ENCODE data around the gene LRRK2.
"Not testable (repeated sequence)": the region's sequence is repeated elsewhere in the genome, so short reads cannot be mapped to it uniquely, and the experiment has no call there.

Gene LRRK2

DNA sequence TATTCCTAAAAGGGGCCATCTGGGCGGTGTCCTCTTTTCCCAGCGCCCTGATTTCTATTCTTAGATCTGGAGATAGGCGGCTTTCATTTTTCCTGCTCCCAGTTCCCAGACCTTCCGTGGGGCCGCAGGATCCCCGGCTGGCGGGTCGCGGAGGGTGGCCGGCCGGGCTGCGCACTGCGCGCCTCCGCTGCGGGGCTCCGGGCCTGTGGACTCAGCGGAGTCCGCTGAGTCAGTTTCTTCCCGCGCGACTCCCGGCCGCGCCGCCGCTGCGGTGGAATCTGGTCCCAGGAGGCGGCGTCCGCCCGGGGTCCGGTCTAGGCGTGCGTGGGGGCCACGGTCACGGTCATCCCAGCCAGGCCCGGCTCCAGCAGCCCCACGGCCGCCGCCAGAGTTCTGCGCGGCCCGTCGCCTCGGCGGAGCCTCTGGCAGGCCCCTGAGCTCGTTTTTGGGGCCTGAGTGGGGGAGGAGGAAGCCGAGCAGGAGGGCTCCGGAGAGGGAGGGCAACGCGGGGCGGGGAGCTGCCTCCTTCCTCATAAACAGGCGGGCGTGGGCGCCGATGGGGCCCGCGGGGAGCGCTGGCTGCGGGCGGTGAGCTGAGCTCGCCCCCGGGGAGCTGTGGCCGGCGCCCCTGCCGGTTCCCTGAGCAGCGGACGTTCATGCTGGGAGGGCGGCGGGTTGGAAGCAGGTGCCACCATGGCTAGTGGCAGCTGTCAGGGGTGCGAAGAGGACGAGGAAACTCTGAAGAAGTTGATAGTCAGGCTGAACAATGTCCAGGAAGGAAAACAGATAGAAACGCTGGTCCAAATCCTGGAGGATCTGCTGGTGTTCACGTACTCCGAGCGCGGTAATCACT, at the start of gene LRRK2:
LRRK2 (plus strand) TSS at position 559 of the 853 bp plus-strand sequence; CDS start at position 694, 135 bp downstream.
- peak; percentile 21 for DNase-seq

DNA sequence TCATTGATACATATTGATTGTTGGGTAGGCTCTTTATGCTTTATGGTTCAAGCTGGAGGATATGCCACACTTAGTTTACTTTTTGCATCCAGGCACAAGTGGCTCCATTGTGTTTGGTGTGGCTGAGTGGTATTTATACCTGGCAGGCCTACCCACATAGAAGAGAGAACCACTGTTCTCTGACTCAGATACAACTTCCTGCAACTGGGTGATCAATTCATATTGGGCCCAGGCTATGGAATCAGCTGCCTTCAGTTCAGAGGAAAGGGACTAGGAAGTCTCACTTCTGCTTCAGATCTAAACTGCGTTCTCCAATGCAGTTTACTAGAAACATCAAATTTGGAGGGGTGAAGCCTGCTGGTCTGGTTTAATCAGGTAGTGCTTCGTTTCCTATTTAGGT, 49.8 kb upstream of the LRRK2 start:
- no peak for DNase-seq

- DNase-seq, result no peak
Measured at GRCh38 chr12:40175489-40175888, 49.3 kb upstream of the LRRK2 start.

GRCh38 chr12:40178701-40179100, 46.1 kb upstream of the LRRK2 start:
- no peak for DNase-seq

DNA sequence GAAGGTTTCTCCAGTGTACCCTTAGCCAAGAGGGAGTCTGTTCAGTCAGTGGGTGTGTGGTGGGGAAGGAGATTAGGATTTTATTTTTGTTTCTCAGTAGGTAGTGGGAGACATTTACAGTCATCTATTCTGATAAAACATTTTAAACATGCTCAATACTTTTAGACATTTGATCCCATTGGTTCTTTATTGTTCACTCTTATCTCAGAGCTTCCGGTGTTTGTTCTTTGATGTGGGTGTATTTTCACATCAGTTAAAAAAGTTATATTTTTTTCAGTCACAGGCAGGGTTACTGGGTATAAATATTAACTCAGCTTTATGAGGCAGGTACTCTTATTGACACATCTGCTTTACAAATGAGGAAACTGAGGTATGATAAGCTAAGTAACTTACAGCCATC, 43.3 kb upstream of the LRRK2 start:
- DNase-seq, result no peak

GRCh38 chr12:40183715-40184114, 41.1 kb upstream of the LRRK2 start:
- DNase-seq, result no peak

DNA sequence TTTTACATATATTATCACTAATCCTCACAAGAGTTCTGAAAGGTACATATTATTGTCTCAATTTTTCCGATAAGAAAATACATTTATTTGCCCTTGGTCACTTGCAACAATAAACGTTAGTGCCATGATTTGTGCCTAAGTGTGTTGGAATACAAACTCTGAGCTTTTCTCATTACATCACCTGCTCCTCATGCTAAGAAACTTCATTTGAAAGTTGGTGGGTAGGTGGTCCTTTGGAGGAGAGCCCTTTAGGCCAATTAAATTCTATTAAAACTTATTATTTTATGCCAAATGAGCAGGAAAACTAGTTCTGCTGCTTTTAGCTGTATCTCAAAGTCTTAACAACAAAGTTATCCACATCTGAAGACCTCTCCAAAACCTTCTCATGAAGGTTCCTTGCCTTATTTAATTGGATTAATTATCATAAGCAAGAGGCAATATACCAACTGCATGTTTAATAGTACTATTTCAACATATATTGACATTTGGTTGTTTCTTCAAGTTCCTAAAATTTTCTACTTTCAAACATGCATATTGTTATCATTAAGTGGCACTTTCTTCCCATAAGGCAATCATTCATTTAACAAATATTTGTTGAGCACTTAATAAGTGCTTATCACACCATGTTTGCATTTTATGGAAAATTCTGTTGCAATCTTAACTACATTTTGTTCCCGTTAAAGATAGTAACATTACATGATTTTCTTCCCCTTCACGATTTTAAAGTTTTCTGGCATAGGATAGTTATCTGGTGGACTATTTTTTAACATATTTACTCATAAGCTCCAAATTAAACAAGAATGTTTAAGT, 40.1 kb upstream of the LRRK2 start:
- no peak for DNase-seq

- no peak for DNase-seq
Measured at GRCh38 chr12:40185303-40185693, 39.5 kb upstream of the LRRK2 start.

- DNase-seq, result no peak
Measured at GRCh38 chr12:40188558-40189320, 36.1 kb upstream of the LRRK2 start.

DNA sequence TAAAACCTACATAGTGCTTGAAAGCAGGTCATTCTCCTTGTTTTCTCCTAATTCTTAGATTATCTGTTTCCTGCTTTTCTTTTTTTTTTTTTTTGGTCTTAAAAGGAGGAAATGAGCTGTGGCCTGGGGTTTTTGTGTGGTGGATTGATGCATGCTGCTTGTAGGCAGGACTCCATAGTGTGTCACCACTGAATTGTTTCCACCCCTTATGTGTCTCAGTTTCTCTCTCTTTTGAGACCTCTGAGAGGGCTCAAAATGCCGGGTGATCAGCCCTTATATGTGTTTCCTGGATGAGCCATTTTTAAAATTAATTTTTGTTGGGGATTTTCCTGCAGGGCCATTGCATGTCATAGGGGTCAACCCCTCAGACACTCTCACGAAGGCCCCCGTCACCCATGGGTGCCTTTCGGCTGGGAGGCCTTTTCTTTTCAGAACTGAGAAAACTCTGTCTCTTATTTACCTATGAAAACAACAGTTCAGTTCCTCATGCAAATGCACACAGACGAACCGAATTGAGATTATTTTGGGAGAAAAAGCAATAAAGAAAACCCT, 32.0 kb upstream of the LRRK2 start:
- DNase-seq, result no peak

- DNase-seq, result no peak
Measured at GRCh38 chr12:40194846-40195245, 30.0 kb upstream of the LRRK2 start.

GRCh38 chr12:40197590-40197989, 27.2 kb upstream of the LRRK2 start:
- DNase-seq, result no peak

DNA sequence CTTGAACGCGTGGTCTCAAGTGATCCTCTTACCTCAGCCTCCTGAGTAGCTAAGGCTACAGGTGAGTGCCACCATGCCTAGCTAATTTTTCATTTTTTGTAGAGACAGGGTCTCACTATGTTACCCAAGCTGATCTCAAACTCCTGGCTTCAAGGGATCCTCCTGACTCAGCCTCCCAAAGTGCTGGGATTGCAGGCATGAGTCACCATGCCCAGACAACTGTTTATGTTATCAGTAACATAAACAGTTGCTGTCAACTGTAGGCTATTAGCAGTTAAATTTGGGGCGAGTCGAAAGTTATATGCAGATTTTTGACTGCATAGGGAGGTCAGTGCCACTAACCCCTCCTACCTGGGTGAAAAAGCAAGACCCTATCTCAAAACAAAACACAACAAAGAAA, 26.2 kb upstream of the LRRK2 start:
- no peak for DNase-seq

DNA sequence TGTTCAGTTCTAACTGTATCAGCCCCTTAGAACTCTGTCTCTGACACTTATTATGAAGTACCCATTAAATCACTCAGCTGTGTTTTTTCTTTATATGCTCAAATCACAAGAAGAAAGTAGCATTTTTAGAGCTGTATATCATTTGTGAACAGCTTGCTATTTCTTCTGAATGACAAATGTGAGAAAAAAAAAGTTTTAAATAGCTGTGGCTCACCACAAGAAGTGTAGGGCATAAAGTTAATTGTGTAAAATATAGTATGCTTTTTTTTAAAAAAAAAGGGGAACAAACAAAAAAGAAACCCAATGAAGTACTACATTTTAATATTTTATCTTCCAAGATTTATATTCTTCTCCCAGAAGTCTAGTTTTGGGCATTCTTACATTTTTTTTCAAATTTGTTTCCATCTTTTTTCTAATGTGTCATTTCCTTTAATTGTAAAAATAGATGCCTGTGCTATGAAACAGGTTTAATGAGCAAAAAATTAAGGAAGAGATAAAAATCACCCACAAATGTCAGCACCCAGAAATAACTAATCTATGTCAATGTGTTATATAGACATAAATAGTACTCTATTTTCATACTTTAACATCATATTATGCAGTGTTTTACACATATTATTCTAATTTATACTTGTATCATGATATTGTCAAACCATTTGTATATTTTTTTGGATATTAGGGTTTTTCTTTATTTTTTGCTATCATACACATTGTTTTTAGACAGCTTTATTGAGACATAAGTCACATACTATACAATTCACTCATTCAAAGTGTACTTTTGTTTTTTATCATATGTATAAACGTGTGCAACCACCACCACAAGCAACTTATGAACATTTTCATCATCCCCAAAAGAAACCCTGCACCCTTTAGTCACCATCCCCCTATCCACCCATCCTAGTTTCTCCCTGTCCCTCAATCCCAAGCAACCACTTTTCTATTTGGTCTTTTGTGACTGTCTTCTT, 22.4 kb upstream of the LRRK2 start:
- DNase-seq, result no peak

- no peak for DNase-seq
Measured at GRCh38 chr12:40203060-40203430, 21.8 kb upstream of the LRRK2 start.

- DNase-seq, result no peak
Measured at GRCh38 chr12:40204337-40204736, 20.5 kb upstream of the LRRK2 start.

DNA sequence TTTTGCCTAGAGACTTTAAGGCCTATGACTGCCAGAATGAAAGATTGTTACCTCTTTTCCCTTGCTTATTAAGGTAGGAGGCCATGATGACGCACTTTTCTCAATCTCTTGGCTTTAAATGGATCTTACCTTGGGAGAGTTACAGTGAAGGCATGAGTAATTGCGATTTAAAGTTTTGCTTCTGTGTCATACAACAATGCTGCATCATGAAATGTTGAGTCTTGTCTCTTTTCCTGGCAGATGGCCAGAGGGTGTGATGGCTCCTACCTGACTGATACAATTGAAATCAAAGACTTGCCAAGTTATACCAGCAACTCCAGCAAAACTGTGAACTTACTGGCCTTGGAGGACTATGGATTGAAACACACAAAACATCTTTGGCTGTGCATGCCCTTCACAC, 17.2 kb upstream of the LRRK2 start:
- no peak for DNase-seq

- no peak for DNase-seq
Measured at GRCh38 chr12:40208707-40209446, 15.9 kb upstream of the LRRK2 start.

DNA sequence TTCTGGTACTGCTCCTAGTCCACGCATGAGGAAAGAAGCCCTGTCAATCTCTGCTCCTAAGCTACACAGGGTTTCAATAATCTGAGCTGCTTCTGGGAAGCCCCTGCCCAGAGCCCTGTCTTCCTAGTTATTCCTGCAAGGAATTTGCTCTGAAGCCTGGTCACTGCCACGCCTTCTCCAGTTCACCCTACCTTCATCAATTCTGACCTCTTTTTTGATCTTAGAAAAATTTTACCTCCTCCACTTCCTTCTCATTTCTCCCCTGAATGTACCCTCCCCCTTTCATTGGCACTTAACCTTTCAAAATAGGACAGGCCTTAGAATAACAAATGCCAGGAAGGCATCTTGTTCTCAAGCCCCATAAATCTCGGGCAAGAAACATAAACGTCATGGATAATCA, 14.9 kb upstream of the LRRK2 start:
- no peak for DNase-seq

- not testable (repeated sequence) for DNase-seq
Measured at GRCh38 chr12:40211186-40211585, 13.6 kb upstream of the LRRK2 start.

DNA sequence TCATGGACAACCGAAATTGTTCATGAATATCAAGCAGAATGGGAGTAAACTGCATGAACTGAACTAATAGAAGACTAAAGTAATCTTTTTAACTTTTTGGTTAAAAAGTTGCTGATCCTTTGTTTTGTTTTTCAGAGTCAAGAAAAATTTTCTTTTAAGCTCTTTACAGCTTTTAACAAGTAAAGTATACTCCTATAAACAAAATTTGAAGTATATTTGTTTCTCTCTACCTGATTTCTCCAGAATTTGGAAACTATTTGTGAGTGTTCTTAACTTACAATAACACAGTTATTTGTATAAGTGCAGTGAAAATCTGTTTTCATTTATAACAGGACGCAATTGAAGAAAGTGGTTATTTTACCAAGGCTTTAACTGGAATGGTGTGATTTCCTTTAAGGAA, 12.2 kb upstream of the LRRK2 start:
- no peak for DNase-seq

Measured in activated CD4-positive, alpha-beta T cell treated with anti-CD3 and anti-CD28 coated beads, Interleukin-2, amount 50 U/mL, for 1 hour (primary cell).